B cell (primary cell): ENCODE results near the gene PRKAR2A. TPM values are rescaled to one million over a fixed set of nuclear protein-coding genes. Genes with fewer than 3 reads are reported as not detected.

Experiments used
- ATAC-seq: fragments of 200-7000 bp; cut with Tn5 transposase; one replicate; pipeline ENCODE4 v1.10.0; 2021; ENCODE audit warnings: low read depth, mild to moderate bottlenecking, moderate number of reproducible peaks, moderate library complexity
- CTCF ChIA-PET: fragments of 350-600 bp; sonication (Branson Sonifier 250); formaldehyde crosslinking; loops from one replicate; lab custom pipeline; 2021; ENCODE audit warnings: antibody characterized with exemption, inconsistent platforms; lab: Charles Lee
- POLR2A ChIA-PET: fragments of 350-600 bp; sonication (Branson Sonifier 250); formaldehyde crosslinking; loops from one replicate; lab custom pipeline; 2021; ENCODE audit warnings: antibody characterized with exemption; lab: Charles Lee
- DNase-seq: peaks from one replicate; pipeline ENCODE4 v3.0.0; 2013
- H2AFZ ChIP-seq: 2 replicates; pipeline ENCODE4 v1.6.1; 2012; ENCODE audit warnings: mild to moderate bottlenecking, low read depth, low read length; ENCODE audit not compliant: insufficient read depth, poor library complexity, severe bottlenecking
- H3K27ac ChIP-seq, 2 donors: 1 replicate in 1 of 2; 2 replicates in 1 of 2; pipeline ENCODE4 v1.5.1; 2012 to 2013; ENCODE audit warnings: low read length in 2 of 2, mild to moderate bottlenecking in 2 of 2, moderate library complexity in 1 of 2
- H3K27me3 ChIP-seq, 4 experiments: fragments of 200-600 bp in 1 of 4; sonication (generic) in 1 of 4; replicated peaks in 1 of 4; 1 replicate in 2 of 4; 2 replicates in 2 of 4; pipeline versions ENCODE4 v1.6.1 to v1.7.0; 2013 to 2016; ENCODE audit warnings: low read length in 3 of 4, mild to moderate bottlenecking in 2 of 4, mixed read lengths in 1 of 4, moderate library complexity in 1 of 4; ENCODE audit not compliant: insufficient read depth in 4 of 4, control insufficient read depth in 3 of 4; ENCODE audit errors: control extremely low read depth in 1 of 4
- H3K36me3 ChIP-seq, 2 experiments: replicated peaks in 1 of 2; 1 replicate in 1 of 2; 2 replicates in 1 of 2; pipeline versions ENCODE4 v1.6.1 to v1.7.1; 2013; ENCODE audit warnings: low read length in 1 of 2; ENCODE audit not compliant: insufficient read depth in 2 of 2, control insufficient read depth in 1 of 2; ENCODE audit errors: control extremely low read depth in 1 of 2, extremely low read depth in 1 of 2
- H3K4me1 ChIP-seq, 2 donors: fragments of 200-600 bp in 1 of 2; sonication (generic) in 1 of 2; 1 replicate in 1 of 2; 2 replicates in 1 of 2; pipeline versions ENCODE4 v1.5.1 to v1.6.1; 2013 to 2017; ENCODE audit warnings: low read length in 2 of 2; ENCODE audit not compliant: control insufficient read depth in 2 of 2, insufficient read depth in 2 of 2
- H3K4me2 ChIP-seq: replicated peaks from 2 replicates; pipeline ENCODE3; 2012; ENCODE audit warnings: mild to moderate bottlenecking, low read depth, low read length; ENCODE audit not compliant: poor library complexity, severe bottlenecking
- H3K4me3 ChIP-seq, 5 experiments: fragments of 200-600 bp in 1 of 5; sonication (generic) in 1 of 5; 1 replicate in 3 of 5; 2 replicates in 2 of 5; pipeline versions ENCODE4 v1.5.1 to v1.7.0; 2011 to 2016; ENCODE audit warnings: low read length in 4 of 5, mild to moderate bottlenecking in 4 of 5, low read depth in 2 of 5, control low read depth in 1 of 5, moderate library complexity in 1 of 5; ENCODE audit not compliant: insufficient read depth in 1 of 5; ENCODE audit errors: control extremely low read depth in 1 of 5, extremely low read depth in 1 of 5
- H3K79me2 ChIP-seq: fragments of 200-600 bp; sonication (generic); one replicate; pipeline ENCODE4 v1.6.0; 2016; ENCODE audit warnings: low read length; ENCODE audit not compliant: control insufficient read depth, insufficient read depth
- H3K9ac ChIP-seq: fragments of 200-600 bp; sonication (generic); 2 replicates; pipeline ENCODE4 v1.6.1; 2017; ENCODE audit warnings: mild to moderate bottlenecking, low read length, moderate library complexity
- H3K9me3 ChIP-seq, 3 donors: one replicate each; pipeline versions ENCODE4 v1.6.1 to v1.7.1; 2013; ENCODE audit warnings: low read length in 2 of 3; ENCODE audit not compliant: control insufficient read depth in 2 of 3, insufficient read depth in 1 of 3; ENCODE audit errors: control extremely low read depth in 1 of 3
- H4K20me1 ChIP-seq: 2 replicates; pipeline ENCODE4 v1.6.0; 2012; ENCODE audit warnings: mild to moderate bottlenecking, low read length; ENCODE audit not compliant: insufficient read depth, control insufficient read depth, poor library complexity, severe bottlenecking
- H3K27ac Mint-ChIP-seq: one replicate; pipeline ENCODE4 v1.8.0; 2021; ENCODE audit warnings: mixed read lengths
- H3K27me3 Mint-ChIP-seq: one replicate; pipeline ENCODE4 v1.8.0; 2021; ENCODE audit warnings: mixed read lengths
- H3K4me1 Mint-ChIP-seq: one replicate; pipeline ENCODE4 v1.8.0; 2021; ENCODE audit warnings: mixed read lengths
- H3K4me3 Mint-ChIP-seq: one replicate; pipeline ENCODE4 v1.8.0; 2021; ENCODE audit warnings: mixed read lengths
- H3K9me3 Mint-ChIP-seq: one replicate; pipeline ENCODE4 v1.8.0; 2022; ENCODE audit warnings: mixed read lengths; ENCODE audit not compliant: insufficient read depth
- CTCF ChIP-seq: fragments of 200-600 bp; IDR thresholded peaks from one replicate; pipeline ENCODE4 v1.8.0; 2022; ENCODE audit warnings: antibody characterized with exemption, mild to moderate bottlenecking
- EZH2 ChIP-seq: IDR thresholded peaks from 2 replicates; pipeline ENCODE4 v1.6.1; 2012; ENCODE audit warnings: borderline replicate concordance, low read depth, mild to moderate bottlenecking, moderate library complexity, low read length; ENCODE audit not compliant: insufficient read depth, poor library complexity, severe bottlenecking
- WGBS: methylation state at CpG from one replicate; pipeline ENCODE4 v1.1.5; 2013; ENCODE audit warnings: missing lambda C conversion rate; ENCODE audit not compliant: insufficient coverage; 5-methylcytosine and 5-hydroxymethylcytosine counted together
- intact Hi-C: fragments of 100-400 bp; cut with micrococcal nuclease; formaldehyde crosslinking; loops from one replicate; pipeline ENCODE4 v1.10.0; 2022
- polyA plus RNA-seq: library from polyadenylated mRNA; depleted of rRNA; stranded (reverse); fragments of >200 nt; gene quantifications from 2 replicates; pipeline ENCODE4 v1.2.3, GENCODE V29; 2012
- total RNA-seq, 2 donors: library from RNA; stranded (reverse); fragments of 120-200 nt in 1 of 2; gene quantifications; 1 replicate in 1 of 2; 2 replicates in 1 of 2; pipeline versions ENCODE4 v1.2.3 to v1.2.4, GENCODE V29; 2013 to 2022

Gene PRKAR2A
- total and polyA plus RNA-seq, 2 donors (not counting 1 experiment from before 2014, with no cell fraction given) = 4.3 to 25.0 TPM

GRCh38 chr3:48697952-48698351 lies 149.7 kb downstream of the PRKAR2A start:
- Histone ChIP-seq H3K4me3 (no peak overlapping the region), H2AFZ (no peak overlapping the region), H3K27ac (no peak overlapping the region), H3K4me1 (no peaks in the 10 kb centered on the region), H4K20me1 (peaks cover 93% of the 10 kb centered on the region), H3K4me2 (no peak overlapping the region), H3K79me2 (peaks cover 84% of the 10 kb centered on the region), H3K27me3 (no peaks in the 10 kb centered on the region), H3K9ac (no peak overlapping the region), H3K36me3 (peaks cover 28 to 54% of the 10 kb centered on the region in 2 experiments), H3K9me3 (no peaks in the 10 kb centered on the region)
- ChIA-PET CTCF (interaction anchor here (0.7 kb wide), 1 partner anchor 193 kb away, joined by 4 read pairs; no protein-coding TSS in a partner anchor), POLR2A (no interaction called here)
- WGBS = 92% methylated on average over 2 of the region's 3 CpGs
- intact Hi-C loops = no loop called here
- no peaks in the 10 kb centered on the region for H3K9me3 Mint-ChIP-seq
- peaks cover 23% of the 10 kb centered on the region for H3K4me1 Mint-ChIP-seq
- H3K4me3 Mint-ChIP-seq = no peak overlapping the region
- TF ChIP-seq EZH2 = no peak
- no peak for TF ChIP-seq CTCF
- no peaks in the 10 kb centered on the region for H3K27me3 Mint-ChIP-seq
- H3K27ac Mint-ChIP-seq = no peak overlapping the region
- ATAC-seq (no peak), DNase-seq (no peak)

GRCh38 chr3:48696601-48697000 lies 151.1 kb downstream of the PRKAR2A start:
- H3K9ac ChIP-seq = no peak overlapping the region
- Mint-ChIP-seq H3K4me3 (no peak overlapping the region), H3K27ac (no peak overlapping the region), H3K9me3 (no peaks in the 10 kb centered on the region), H3K27me3 (no peaks in the 10 kb centered on the region), H3K4me1 (peaks cover 15% of the 10 kb centered on the region)
- H3K27ac ChIP-seq = no peak overlapping the region
- intact Hi-C loops = no loop called here
- no peak overlapping the region for H3K4me3 ChIP-seq
- no peaks in the 10 kb centered on the region for H3K9me3 ChIP-seq
- H3K79me2 ChIP-seq = peaks cover 73% of the 10 kb centered on the region
- H3K4me2 ChIP-seq = no peak overlapping the region
- DNase-seq = no peak
- no peaks in the 10 kb centered on the region for H3K27me3 ChIP-seq
- TF ChIP-seq EZH2 (no peak), CTCF (no peak)
- peaks cover 90% of the 10 kb centered on the region for H4K20me1 ChIP-seq
- H2AFZ ChIP-seq = no peak overlapping the region
- ChIA-PET CTCF (interaction anchor here (0.5 to 1.4 kb wide), 2 partner anchors 14 to 685 kb away, joined by 3 to 4 read pairs; no protein-coding TSS in a partner anchor), POLR2A (interaction anchor here (0.6 kb wide), 1 partner anchor 20 kb away, joined by 7 read pairs; the partner anchor contains the start of gene IP6K2)
- no peaks in the 10 kb centered on the region for H3K4me1 ChIP-seq
- no peak for ATAC-seq
- H3K36me3 ChIP-seq = peaks cover 25 to 68% of the 10 kb centered on the region in 2 experiments

Other genes starting within 250 kb of the PRKAR2A start
- 98.9 and 99.9 TPM in 2 replicates for gene UQCRC1, start 238.2 kb downstream of the PRKAR2A start, total RNA-seq
- gene UQCRC1, start 238.2 kb downstream of the PRKAR2A start, polyA plus RNA-seq = 132 and 195 TPM in 2 replicates
- gene TMEM89, start 226.1 kb downstream of the PRKAR2A start, total RNA-seq = not detected in 2 replicates
- gene TMEM89, start 226.1 kb downstream of the PRKAR2A start, polyA plus RNA-seq = not detected in 2 replicates
- 26.7 and 30.6 TPM in 2 replicates for gene SLC26A6, start 212.4 kb downstream of the PRKAR2A start, total RNA-seq
- gene SLC26A6, start 212.4 kb downstream of the PRKAR2A start, polyA plus RNA-seq = 22.5 and 24.0 TPM in 2 replicates
- gene CELSR3, start 185.0 kb downstream of the PRKAR2A start, total RNA-seq = 2.5 and 2.8 TPM in 2 replicates
- gene CELSR3, start 185.0 kb downstream of the PRKAR2A start, polyA plus RNA-seq = 1.2 and 2.4 TPM in 2 replicates
- gene NCKIPSD, start 162.0 kb downstream of the PRKAR2A start, total RNA-seq = 19.1 and 19.7 TPM in 2 replicates
- gene NCKIPSD, start 162.0 kb downstream of the PRKAR2A start, polyA plus RNA-seq = 14.6 and 24.6 TPM in 2 replicates
- 138 and 140 TPM in 2 replicates for gene IP6K2, start 130.7 kb downstream of the PRKAR2A start, total RNA-seq
- 132 and 158 TPM in 2 replicates for gene IP6K2, start 130.7 kb downstream of the PRKAR2A start, polyA plus RNA-seq
- 11.6 and 12.2 TPM in 2 replicates for gene SLC25A20, start 51.0 kb upstream of the PRKAR2A start, total RNA-seq
- gene SLC25A20, start 51.0 kb upstream of the PRKAR2A start, polyA plus RNA-seq = 5.7 and 19.9 TPM in 2 replicates
- gene ARIH2, start 71.0 kb upstream of the PRKAR2A start, total RNA-seq = 148 and 162 TPM in 2 replicates
- gene ARIH2, start 71.0 kb upstream of the PRKAR2A start, polyA plus RNA-seq = 114 and 139 TPM in 2 replicates
- 48.5 and 56.4 TPM in 2 replicates for gene P4HTM, start 142.4 kb upstream of the PRKAR2A start, total RNA-seq
- gene P4HTM, start 142.4 kb upstream of the PRKAR2A start, polyA plus RNA-seq = 58.3 and 70.6 TPM in 2 replicates
- 270 and 287 TPM in 2 replicates for gene WDR6, start 159.5 kb upstream of the PRKAR2A start, total RNA-seq
- gene WDR6, start 159.5 kb upstream of the PRKAR2A start, polyA plus RNA-seq = 317 and 321 TPM in 2 replicates
- 56.8 and 57.2 TPM in 2 replicates for gene DALRD3, start 170.7 kb upstream of the PRKAR2A start, total RNA-seq
- gene DALRD3, start 170.7 kb upstream of the PRKAR2A start, polyA plus RNA-seq = 59.8 and 82.6 TPM in 2 replicates
- gene NDUFAF3, start 174.2 kb upstream of the PRKAR2A start, total RNA-seq = 67.0 and 67.5 TPM in 2 replicates
- gene NDUFAF3, start 174.2 kb upstream of the PRKAR2A start, polyA plus RNA-seq = 34.9 and 61.0 TPM in 2 replicates
- gene IMPDH2, start 181.5 kb upstream of the PRKAR2A start, total RNA-seq = 186 and 193 TPM in 2 replicates
- gene IMPDH2, start 181.5 kb upstream of the PRKAR2A start, polyA plus RNA-seq = 171 and 205 TPM in 2 replicates
- 187 and 196 TPM in 2 replicates for gene QRICH1, start 246.2 kb upstream of the PRKAR2A start, total RNA-seq
- 179 and 223 TPM in 2 replicates for gene QRICH1, start 246.2 kb upstream of the PRKAR2A start, polyA plus RNA-seq